ENCODE results near the gene PCBP3.
"Not testable (repeated sequence)": the region's sequence is repeated elsewhere in the genome, so short reads cannot be mapped to it uniquely, and the experiment has no call there.

The PCBP3 gene

GRCh38 chr21:45882645-45883044, 239.1 kb downstream of the PCBP3 start:
- TF ChIP-seq CTCF (IDR thresholded peaks at IDR 0.05; ENCODE audit: low read depth, low read length), result no peak
- H3K4me3 ChIP-seq (replicated peaks in 1 of 2; ENCODE audit: low read depth in 2 of 2, low read length in 2 of 2), result no peak overlapping the region
- no peak for DNase-seq (ENCODE audit: low read depth in 2 of 2)

GRCh38 chr21:45883090-45883489, 239.6 kb downstream of the PCBP3 start:
- DNase-seq (ENCODE audit: low read depth in 2 of 2), result no peak
- H3K4me3 ChIP-seq (replicated peaks in 1 of 2; ENCODE audit: low read depth in 2 of 2, low read length in 2 of 2), result no peak overlapping the region
- TF ChIP-seq CTCF (IDR thresholded peaks at IDR 0.05; ENCODE audit: low read depth, low read length), result no peak

DNA sequence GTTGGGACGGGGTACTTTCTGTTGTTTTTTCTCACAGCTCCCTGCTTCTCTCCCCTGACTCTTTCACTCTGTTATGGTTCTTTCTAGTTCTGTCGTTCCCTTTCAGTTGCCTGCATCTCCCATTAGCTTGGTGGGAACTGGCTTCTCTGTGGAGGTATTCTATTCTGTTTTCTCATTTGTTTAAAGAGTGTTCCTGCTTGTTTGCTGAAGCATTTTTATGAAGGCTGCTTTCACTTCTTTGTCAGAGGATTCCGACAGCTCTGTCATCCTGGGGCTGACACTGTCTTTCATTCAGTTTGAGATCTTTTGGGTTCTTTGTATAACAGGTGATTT, 242.0 kb downstream of the PCBP3 start:
- DNase-seq (ENCODE audit: low read depth in 2 of 2), result no peak
- TF ChIP-seq CTCF (IDR thresholded peaks at IDR 0.05; ENCODE audit: low read depth, low read length), result no peak

DNA sequence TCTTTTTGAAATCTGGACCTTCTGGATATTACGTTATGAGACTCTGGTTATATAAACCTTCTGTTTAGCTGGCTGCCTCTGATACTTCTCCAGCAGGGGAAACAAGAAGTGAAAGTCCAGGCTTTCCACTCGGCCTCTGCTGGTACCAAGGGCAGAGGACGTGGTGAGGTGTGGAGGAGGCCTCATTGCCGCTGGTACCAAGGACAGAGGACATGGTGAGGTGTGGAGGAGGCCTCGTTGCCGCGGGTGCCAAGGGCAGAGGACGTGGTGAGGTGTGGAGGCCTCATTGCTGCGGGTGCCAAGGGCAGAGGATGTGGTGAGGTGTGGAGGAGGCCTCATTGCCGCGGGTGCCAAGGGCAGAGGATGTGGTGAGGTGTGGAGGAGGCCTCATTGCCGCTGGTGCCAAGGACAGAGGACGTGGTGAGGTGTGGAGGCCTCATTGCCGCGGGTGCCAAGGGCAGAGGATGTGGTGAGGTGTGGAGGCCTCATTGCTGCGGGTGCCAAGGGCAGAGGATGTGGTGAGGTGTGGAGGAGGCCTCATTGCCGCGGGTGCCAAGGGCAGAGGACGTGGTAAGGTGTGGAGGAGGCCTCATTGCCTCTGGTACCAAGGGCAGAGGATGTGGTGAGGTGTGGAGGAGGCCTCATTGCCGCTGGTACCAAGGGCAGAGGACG, 242.5 kb downstream of the PCBP3 start:
- not testable (repeated sequence) for H3K4me3 ChIP-seq (replicated peaks in 1 of 2; ENCODE audit: low read depth in 2 of 2, low read length in 2 of 2); DNase-seq (ENCODE audit: low read depth in 2 of 2)

More for the DNA sequence above, 242.0 kb downstream of the PCBP3 start:
- no peak overlapping the region for H3K4me3 ChIP-seq (replicated peaks in 1 of 2; ENCODE audit: low read depth in 2 of 2, low read length in 2 of 2)

- DNase-seq (ENCODE audit: low read depth in 2 of 2), result no peak
- no peak overlapping the region for H3K4me3 ChIP-seq (replicated peaks in 1 of 2; ENCODE audit: low read depth in 2 of 2, low read length in 2 of 2)
- TF ChIP-seq CTCF (IDR thresholded peaks at IDR 0.05; ENCODE audit: low read depth, low read length), result no peak
These were observed 243.1 kb downstream of the PCBP3 start for GRCh38 chr21:45886610-45887026.

- no peak overlapping the region for H3K4me3 ChIP-seq (replicated peaks in 1 of 2; ENCODE audit: low read depth in 2 of 2, low read length in 2 of 2)
- peak in 1 of 2 donors; percentile 58 for DNase-seq (ENCODE audit: low read depth in 2 of 2)
- no peak for TF ChIP-seq CTCF (IDR thresholded peaks at IDR 0.05; ENCODE audit: low read depth, low read length)
These were observed 243.6 kb downstream of the PCBP3 start for GRCh38 chr21:45887120-45887611.

DNA sequence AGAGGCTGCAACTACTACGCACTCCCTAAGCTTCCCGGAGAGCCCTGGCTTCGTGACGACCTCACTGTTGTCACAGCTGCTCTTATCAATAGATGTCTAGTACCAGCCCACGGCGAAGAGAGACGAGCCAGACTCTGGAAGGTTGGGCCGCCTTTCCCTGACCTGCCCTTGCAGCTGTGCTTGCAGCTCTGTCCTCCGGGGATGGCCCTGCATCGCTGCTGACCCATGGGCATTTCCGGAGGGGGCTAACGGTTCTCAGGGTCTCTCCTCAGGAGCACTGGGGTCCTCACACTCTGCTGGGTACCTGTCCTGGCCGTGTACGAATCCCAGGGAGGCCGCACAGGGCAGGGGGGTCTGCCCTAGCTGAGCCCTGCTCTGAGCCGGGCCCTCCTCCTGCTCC, 244.3 kb downstream of the PCBP3 start:
- DNase-seq (ENCODE audit: low read depth in 2 of 2), result no peak
- TF ChIP-seq CTCF (IDR thresholded peaks at IDR 0.05; ENCODE audit: low read depth, low read length), result no peak
- H3K4me3 ChIP-seq (replicated peaks in 1 of 2; ENCODE audit: low read depth in 2 of 2, low read length in 2 of 2), result no peak overlapping the region

All from cardiac fibroblast (primary cell).